ENCODE results near the gene CEP162. TPM values are rescaled to one million over a fixed set of nuclear protein-coding genes. Genes with fewer than 3 reads are reported as not detected.

CEP162 gene
- total RNA-seq, 1 experiment from 2014 or later, result 7.9 TPM

- no peaks in the 10 kb centered on the region for H3K36me3 Mint-ChIP-seq
- no peak overlapping the region for H3K4me3 Mint-ChIP-seq
- no peak overlapping the region for H3K27ac Mint-ChIP-seq
- ChIA-PET POLR2A (no interaction called here), CTCF (no interaction called here)
- no peak for ATAC-seq
- peaks cover 2% of the 10 kb centered on the region; the same call in 1 of the 2 replicates for H3K4me1 Mint-ChIP-seq
- H3K27me3 Mint-ChIP-seq (ENCODE audit: low read depth), result no peaks in the 10 kb centered on the region
- H3K9me3 Mint-ChIP-seq, result no peaks in the 10 kb centered on the region
- DNase-seq (ENCODE audit: low spot score), result no peak
- TF ChIP-seq GABPB1 (CRISPR knock-in tag; IDR thresholded peaks at IDR 0.05), result peak; percentile 64
- TF ChIP-seq GRHL2 (CRISPR knock-in tag; IDR thresholded peaks at IDR 0.05; ENCODE audit: insufficient replicate concordance, severe bottlenecking), result no peak
Measured at GRCh38 chr6:84269947-84270733, 42.7 kb upstream of the CEP162 start.

- Mint-ChIP-seq H3K27ac (no peak overlapping the region), H3K36me3 (no peaks in the 10 kb centered on the region), H3K9me3 (no peaks in the 10 kb centered on the region), H3K4me1 (peaks cover 5% of the 10 kb centered on the region), H3K27me3 (ENCODE audit: low read depth) (no peaks in the 10 kb centered on the region), H3K4me3 (no peak overlapping the region)
- ChIA-PET POLR2A (no interaction called here), CTCF (no interaction called here)
- TF ChIP-seq IRF2 (CRISPR knock-in tag; IDR thresholded peaks at IDR 0.05; ENCODE audit: borderline replicate concordance, low read depth) (no peak), ZBTB21 (CRISPR knock-in tag; IDR thresholded peaks at IDR 0.05; ENCODE audit: borderline replicate concordance) (no peak), FOXK1 (CRISPR knock-in tag; IDR thresholded peaks at IDR 0.05) (no peak), TEAD4 (CRISPR knock-in tag; IDR thresholded peaks at IDR 0.05) (no peak), NFATC4 (CRISPR knock-in tag; IDR thresholded peaks at IDR 0.05) (no peak), ATF1 (CRISPR knock-in tag; IDR thresholded peaks at IDR 0.05) (no peak), ZNF121 (CRISPR knock-in tag; IDR thresholded peaks at IDR 0.05) (no peak), E2F4 (CRISPR knock-in tag; IDR thresholded peaks at IDR 0.05; ENCODE audit: borderline replicate concordance, low read depth) (no peak), TEAD1 (CRISPR knock-in tag; IDR thresholded peaks at IDR 0.05) (no peak), ZNF138 (CRISPR knock-in tag; conservative IDR thresholded peaks at IDR 0.05) (no peak), RELA (CRISPR knock-in tag; IDR thresholded peaks at IDR 0.05; ENCODE audit: borderline replicate concordance) (no peak)
- TF ChIP-seq, protein P1, sequence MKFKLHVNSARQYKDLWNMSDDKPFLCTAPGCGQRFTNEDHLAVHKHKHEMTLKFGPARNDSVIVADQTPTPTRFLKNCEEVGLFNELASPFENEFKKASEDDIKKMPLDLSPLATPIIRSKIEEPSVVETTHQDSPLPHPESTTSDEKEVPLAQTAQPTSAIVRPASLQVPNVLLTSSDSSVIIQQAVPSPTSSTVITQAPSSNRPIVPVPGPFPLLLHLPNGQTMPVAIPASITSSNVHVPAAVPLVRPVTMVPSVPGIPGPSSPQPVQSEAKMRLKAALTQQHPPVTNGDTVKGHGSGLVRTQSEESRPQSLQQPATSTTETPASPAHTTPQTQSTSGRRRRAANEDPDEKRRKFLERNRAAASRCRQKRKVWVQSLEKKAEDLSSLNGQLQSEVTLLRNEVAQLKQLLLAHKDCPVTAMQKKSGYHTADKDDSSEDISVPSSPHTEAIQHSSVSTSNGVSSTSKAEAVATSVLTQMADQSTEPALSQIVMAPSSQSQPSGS (CRISPR knock-in tag; IDR thresholded peaks at IDR 0.05; ENCODE audit: borderline replicate concordance, low read depth), result no peak
- TF ChIP-seq, protein P2, sequence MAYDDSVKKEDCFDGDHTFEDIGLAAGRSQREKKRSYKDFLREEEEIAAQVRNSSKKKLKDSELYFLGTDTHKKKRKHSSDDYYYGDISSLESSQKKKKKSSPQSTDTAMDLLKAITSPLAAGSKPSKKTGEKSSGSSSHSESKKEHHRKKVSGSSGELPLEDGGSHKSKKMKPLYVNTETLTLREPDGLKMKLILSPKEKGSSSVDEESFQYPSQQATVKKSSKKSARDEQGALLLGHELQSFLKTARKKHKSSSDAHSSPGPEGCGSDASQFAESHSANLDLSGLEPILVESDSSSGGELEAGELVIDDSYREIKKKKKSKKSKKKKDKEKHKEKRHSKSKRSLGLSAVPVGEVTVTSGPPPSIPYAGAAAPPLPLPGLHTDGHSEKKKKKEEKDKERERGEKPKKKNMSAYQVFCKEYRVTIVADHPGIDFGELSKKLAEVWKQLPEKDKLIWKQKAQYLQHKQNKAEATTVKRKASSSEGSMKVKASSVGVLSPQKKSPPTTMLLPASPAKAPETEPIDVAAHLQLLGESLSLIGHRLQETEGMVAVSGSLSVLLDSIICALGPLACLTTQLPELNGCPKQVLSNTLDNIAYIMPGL (CRISPR knock-in tag; IDR thresholded peaks at IDR 0.05), result no peak
- TF ChIP-seq, protein P3, sequence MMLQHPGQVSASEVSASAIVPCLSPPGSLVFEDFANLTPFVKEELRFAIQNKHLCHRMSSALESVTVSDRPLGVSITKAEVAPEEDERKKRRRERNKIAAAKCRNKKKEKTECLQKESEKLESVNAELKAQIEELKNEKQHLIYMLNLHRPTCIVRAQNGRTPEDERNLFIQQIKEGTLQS (CRISPR knock-in tag; conservative IDR thresholded peaks at IDR 0.05), result no peak
- TF ChIP-seq, protein P4, sequence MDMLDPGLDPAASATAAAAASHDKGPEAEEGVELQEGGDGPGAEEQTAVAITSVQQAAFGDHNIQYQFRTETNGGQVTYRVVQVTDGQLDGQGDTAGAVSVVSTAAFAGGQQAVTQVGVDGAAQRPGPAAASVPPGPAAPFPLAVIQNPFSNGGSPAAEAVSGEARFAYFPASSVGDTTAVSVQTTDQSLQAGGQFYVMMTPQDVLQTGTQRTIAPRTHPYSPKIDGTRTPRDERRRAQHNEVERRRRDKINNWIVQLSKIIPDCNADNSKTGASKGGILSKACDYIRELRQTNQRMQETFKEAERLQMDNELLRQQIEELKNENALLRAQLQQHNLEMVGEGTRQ (CRISPR knock-in tag; IDR thresholded peaks at IDR 0.05), result no peak
- DNase-seq (ENCODE audit: low spot score) (no peak), ATAC-seq (no peak)
Measured at GRCh38 chr6:84268781-84269180, 41.3 kb upstream of the CEP162 start.

DNA sequence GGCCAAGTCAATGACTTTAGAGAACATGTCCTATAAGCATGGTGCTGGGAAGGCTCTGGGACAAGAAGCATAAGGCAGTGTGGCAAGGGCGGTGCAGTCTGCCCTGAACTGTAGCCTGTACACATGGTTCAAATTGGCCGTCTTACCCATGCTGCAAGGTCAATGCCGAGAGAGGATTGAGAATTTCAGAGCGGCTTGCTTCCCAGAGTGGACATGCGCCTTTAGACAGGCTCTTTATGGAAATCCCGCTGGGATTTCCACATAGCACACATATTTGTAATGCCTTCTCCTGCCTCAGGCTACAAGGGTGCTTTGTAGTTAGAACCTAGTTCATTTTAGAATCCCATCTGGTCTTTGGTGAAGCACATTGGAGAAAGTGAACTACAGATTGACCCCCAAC, 36.1 kb upstream of the CEP162 start:
- H3K4me1 Mint-ChIP-seq, result peaks cover 17% of the 10 kb centered on the region
- DNase-seq (ENCODE audit: low spot score), result no peak
- H3K9me3 Mint-ChIP-seq, result no peaks in the 10 kb centered on the region
- POLR2A ChIA-PET, result no interaction called here
- no peaks in the 10 kb centered on the region for H3K36me3 Mint-ChIP-seq
- CTCF ChIA-PET, result no interaction called here
- H3K27me3 Mint-ChIP-seq (ENCODE audit: low read depth), result no peaks in the 10 kb centered on the region
- H3K27ac Mint-ChIP-seq, result no peak overlapping the region
- ATAC-seq, result peak; percentile 89
- H3K4me3 Mint-ChIP-seq, result no peak overlapping the region
- no peak for TF ChIP-seq ZNF232 (CRISPR knock-in tag; IDR thresholded peaks at IDR 0.05)
- TF ChIP-seq FOXP4 (CRISPR knock-in tag; IDR thresholded peaks at IDR 0.05), result no peak
- TF ChIP-seq, protein P1 (CRISPR knock-in tag; IDR thresholded peaks at IDR 0.05; ENCODE audit: borderline replicate concordance, low read depth), result no peak
- no peak for TF ChIP-seq ZNF263 (CRISPR knock-in tag; IDR thresholded peaks at IDR 0.05; ENCODE audit: low read depth)
- no peak for TF ChIP-seq ZNF396 (CRISPR knock-in tag; IDR thresholded peaks at IDR 0.05; ENCODE audit: borderline replicate concordance)
- no peak for TF ChIP-seq RELA (CRISPR knock-in tag; IDR thresholded peaks at IDR 0.05; ENCODE audit: borderline replicate concordance)
- TF ChIP-seq MLX (CRISPR knock-in tag; IDR thresholded peaks at IDR 0.05), result no peak

Data from WTC11 (cell line).